Urinary bladder (tissue), 4 donors: ENCODE measurements around the gene WDR26. TPM values are rescaled to one million over a fixed set of nuclear protein-coding genes. Genes with fewer than 3 reads are reported as not detected.
"Not testable (repeated sequence)": the region's sequence is repeated elsewhere in the genome, so short reads cannot be mapped to it uniquely, and the experiment has no call there.

Experiments
- DNase-seq: peaks from one replicate; pipeline ENCODE4 v3.0.0-alpha.2; 2015; ENCODE audit errors: extremely low spot score
- H3K27ac ChIP-seq: one replicate; pipeline ENCODE4 v1.5.1; 2013; ENCODE audit warnings: low read depth, mild to moderate bottlenecking, moderate library complexity
- H3K36me3 ChIP-seq: one replicate; pipeline ENCODE4 v1.6.1; 2013; ENCODE audit warnings: mild to moderate bottlenecking, moderate library complexity; ENCODE audit not compliant: insufficient read depth
- H3K4me1 ChIP-seq: one replicate; pipeline ENCODE4 v1.6.1; 2013; ENCODE audit warnings: mild to moderate bottlenecking, moderate library complexity; ENCODE audit not compliant: insufficient read depth
- H3K4me3 ChIP-seq: one replicate; pipeline ENCODE4 v1.5.1; 2013; ENCODE audit warnings: low read depth, low read length
- WGBS: extraction: QIAGEN DNeasy Blood & Tissue Kit; methylation state at CpG from one replicate; pipeline ENCODE4 v1.1.7; 2013; 5-methylcytosine and 5-hydroxymethylcytosine counted together
- polyA plus RNA-seq: library from polyadenylated mRNA; stranded (reverse); fragments of 200-250 nt; gene quantifications from one replicate; pipeline ENCODE4 v1.2.3, GENCODE V29; 2013
- total RNA-seq: library from RNA; depleted of rRNA; stranded (reverse); fragments of >200 nt; gene quantifications from one replicate; pipeline ENCODE4 v1.2.3, GENCODE V29; 2014
- donor health status: healthy with polysubstance abuse.
- donor health status: healthy.

WDR26 gene
- total and polyA plus RNA-seq, 2 donors = 35.5 to 121 TPM

GRCh38 chr1:224430511-224431113 is 4.0 kb downstream of the WDR26 start:
- no peak overlapping the region for H3K4me3 ChIP-seq
- peak overlapping the region; percentile 6 for H3K27ac ChIP-seq
- DNase-seq = no peak
- no peaks in the 10 kb centered on the region for H3K4me1 ChIP-seq
- H3K36me3 ChIP-seq = peaks cover 2% of the 10 kb centered on the region
- 24% methylated on average over 2 of the region's 2 CpGs for WGBS

DNA sequence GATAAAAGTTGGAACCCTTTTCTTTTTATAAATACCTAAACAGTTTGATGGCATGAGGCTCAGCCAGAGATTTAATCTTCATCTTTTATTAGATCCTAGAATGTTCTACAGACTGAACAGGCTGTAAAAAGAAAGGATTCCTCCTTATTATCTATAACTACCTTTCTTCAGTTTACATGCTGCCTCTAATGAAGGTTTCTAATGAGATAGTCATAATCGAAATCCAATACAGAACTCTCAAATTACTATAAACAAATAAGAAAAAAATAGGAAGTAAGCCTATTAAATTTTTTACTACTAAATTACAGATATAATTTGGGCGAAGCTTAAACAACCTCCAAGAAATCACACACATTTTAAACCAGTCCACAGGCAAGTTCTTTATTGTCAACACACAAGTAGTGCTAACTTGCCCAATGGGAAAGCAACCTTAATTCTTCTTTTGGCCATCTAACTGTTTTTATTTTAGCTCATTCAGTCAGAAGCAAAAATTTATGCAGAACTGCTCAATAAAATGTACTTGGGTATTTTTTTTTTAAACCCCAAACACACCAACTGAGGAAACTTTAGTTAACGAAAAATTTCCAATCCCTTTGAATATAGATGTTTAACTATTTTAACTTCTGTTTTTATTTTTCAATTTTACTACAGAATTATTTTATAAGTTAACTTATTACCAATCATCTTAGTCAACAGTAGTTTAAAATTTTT is 4.8 kb downstream of the WDR26 start:
- WGBS = 67% methylated on average over 3 of the region's 3 CpGs
- no peaks in the 10 kb centered on the region for H3K4me1 ChIP-seq
- peaks cover 2% of the 10 kb centered on the region for H3K36me3 ChIP-seq
- H3K4me3 ChIP-seq = no peak overlapping the region
- DNase-seq = no peak
- no peak overlapping the region for H3K27ac ChIP-seq

- H3K4me1 ChIP-seq, H3K36me3 ChIP-seq, H3K27ac ChIP-seq, DNase-seq, H3K4me3 ChIP-seq: not testable (repeated sequence)
- WGBS = 97% methylated on average over 7 of the region's 7 CpGs
Observed at GRCh38 chr1:224428713-224429112, 5.9 kb downstream of the WDR26 start.

GRCh38 chr1:224427346-224427745 is 7.3 kb downstream of the WDR26 start:
- no peak overlapping the region for H3K4me3 ChIP-seq
- no peaks in the 10 kb centered on the region for H3K4me1 ChIP-seq
- H3K27ac ChIP-seq = no peak overlapping the region
- WGBS = 62% methylated on average over 1 of the region's 1 CpG
- H3K36me3 ChIP-seq = peaks cover 2% of the 10 kb centered on the region
- DNase-seq = no peak

DNA sequence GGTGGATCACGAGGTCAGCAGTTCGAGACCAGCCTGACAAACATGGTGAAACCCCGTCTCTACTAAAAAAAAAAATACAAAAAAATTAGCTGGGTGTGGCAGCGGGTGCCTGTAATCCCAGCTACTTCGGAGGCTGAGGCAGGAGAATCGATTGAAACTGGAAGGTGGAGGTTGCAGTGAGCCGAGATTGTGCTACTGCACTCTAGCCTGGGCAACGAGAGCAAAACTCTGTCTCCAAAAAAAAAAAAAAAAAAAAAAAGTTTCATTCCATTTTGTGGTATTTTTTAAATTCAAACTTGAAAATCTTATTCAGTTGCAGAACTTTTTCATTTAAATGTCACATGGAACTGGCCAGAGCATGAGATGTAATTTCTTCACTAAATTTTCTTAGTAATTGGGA is 7.7 kb downstream of the WDR26 start:
- not testable (repeated sequence) for H3K36me3 ChIP-seq, H3K4me3 ChIP-seq, H3K4me1 ChIP-seq, H3K27ac ChIP-seq, DNase-seq
- WGBS = 88% methylated on average over 8 of the region's 8 CpGs

DNA sequence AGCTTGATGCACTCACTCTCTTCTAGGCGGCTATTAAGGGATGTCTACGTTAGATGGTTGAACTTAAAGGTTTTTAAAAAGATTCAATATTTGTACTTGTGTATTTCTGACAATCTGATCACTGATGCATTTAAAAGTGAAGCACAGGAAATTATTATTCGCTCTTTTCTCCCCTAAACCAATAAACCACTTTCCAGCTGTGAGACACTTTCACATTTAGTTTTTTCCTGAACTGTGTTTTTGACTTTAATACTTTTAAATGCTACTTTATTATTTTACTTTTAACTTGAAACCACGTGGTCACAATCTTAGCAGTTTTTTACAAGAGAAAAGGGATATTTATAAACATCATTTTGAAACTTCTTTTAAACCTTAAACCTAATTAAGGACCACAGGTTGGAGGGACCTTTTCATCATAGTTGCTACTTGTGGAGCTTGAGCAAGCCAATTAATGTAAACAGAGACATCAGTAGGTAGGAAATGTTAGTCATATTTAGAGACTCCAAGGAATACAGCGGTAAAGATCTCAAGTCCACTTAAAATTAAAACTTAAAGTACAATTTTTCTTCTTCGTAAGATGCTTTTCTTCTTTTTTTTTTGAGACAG is 9.2 kb downstream of the WDR26 start:
- no peak overlapping the region for H3K27ac ChIP-seq
- peaks cover 4% of the 10 kb centered on the region for H3K36me3 ChIP-seq
- H3K4me3 ChIP-seq = no peak overlapping the region
- WGBS = 88% methylated on average over 6 of the region's 6 CpGs
- no peak for DNase-seq
- no peaks in the 10 kb centered on the region for H3K4me1 ChIP-seq

- no peak for DNase-seq
- Histone ChIP-seq H3K4me1 (no peaks in the 10 kb centered on the region), H3K36me3 (peaks cover 4% of the 10 kb centered on the region), H3K27ac (no peak overlapping the region), H3K4me3 (no peak overlapping the region)
Observed at GRCh38 chr1:224420106-224420505, 14.5 kb downstream of the WDR26 start.

DNA sequence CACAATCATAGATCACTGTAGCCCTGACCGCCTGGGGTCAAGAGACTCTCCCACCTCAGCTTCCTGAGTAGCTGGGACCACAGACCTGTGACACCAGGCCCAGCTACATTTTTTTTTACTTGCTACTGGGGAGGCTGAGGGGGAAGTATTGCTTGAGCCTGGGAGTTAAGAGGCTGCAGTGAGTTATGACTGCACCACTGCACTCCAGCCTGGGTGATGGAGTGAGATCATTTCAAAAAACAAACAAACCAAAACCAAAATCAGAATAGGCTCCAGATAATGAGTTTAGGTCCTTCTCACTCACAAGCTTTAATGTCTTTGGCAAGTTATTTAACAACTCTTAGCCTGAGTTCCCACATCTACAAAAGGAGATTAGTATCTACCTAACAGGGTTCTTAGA is 22.8 kb downstream of the WDR26 start:
- peaks cover 4% of the 10 kb centered on the region for H3K36me3 ChIP-seq
- no peaks in the 10 kb centered on the region for H3K4me1 ChIP-seq
- WGBS = 87% methylated on average over 1 of the region's 1 CpG
- H3K4me3 ChIP-seq = no peak overlapping the region
- no peak for DNase-seq
- H3K27ac ChIP-seq = no peak overlapping the region

DNA sequence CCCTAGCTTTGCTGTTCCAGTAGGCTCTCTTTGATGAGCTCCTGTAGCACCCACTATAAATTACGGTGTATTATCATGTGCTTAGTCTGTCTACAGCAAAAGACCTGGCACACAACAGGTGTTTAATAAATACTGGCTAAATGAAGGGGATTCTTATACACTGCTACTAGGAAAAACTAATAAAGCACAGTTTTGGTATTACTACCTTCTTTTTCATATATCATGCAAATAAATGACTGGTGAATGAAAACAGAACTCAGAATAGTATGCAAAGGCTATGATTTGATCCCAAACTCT is 26.4 kb downstream of the WDR26 start:
- DNase-seq = no peak
- no peak overlapping the region for H3K27ac ChIP-seq
- H3K4me1 ChIP-seq = no peaks in the 10 kb centered on the region
- peaks cover 6% of the 10 kb centered on the region for H3K36me3 ChIP-seq
- no peak overlapping the region for H3K4me3 ChIP-seq
- 96% methylated on average over 1 of the region's 1 CpG for WGBS

- Histone ChIP-seq H3K36me3 (peaks cover 6% of the 10 kb centered on the region), H3K27ac (no peak overlapping the region)
Observed at GRCh38 chr1:224407571-224408293, 26.9 kb downstream of the WDR26 start.

DNA sequence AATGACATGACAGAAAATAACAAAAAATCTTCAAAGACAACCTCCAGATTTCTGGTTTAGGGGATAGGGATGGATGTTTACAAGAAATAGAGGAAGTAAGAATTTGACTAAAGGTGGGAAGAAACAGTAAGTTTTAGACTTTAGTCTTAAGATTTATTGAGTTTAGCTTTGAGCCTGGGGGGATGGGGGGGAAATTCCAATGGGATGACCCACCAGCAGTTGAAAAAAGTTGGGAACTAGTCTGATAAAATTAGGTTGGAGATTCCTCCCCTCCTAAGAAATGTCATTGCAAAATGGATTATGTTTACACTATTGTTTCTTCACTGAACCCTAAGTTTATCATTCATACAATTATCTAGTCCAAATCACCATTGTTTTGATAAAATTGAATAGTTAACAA is 28.4 kb downstream of the WDR26 start:
- no peak for DNase-seq
- H3K27ac ChIP-seq = no peak overlapping the region
- no peak overlapping the region for H3K4me3 ChIP-seq
- H3K4me1 ChIP-seq = no peaks in the 10 kb centered on the region
- H3K36me3 ChIP-seq = peaks cover 2% of the 10 kb centered on the region

More at GRCh38 chr1:224407571-224408293, 26.9 kb downstream of the WDR26 start:
- H3K4me3 ChIP-seq = no peak overlapping the region
- no peak for DNase-seq
- H3K4me1 ChIP-seq = no peaks in the 10 kb centered on the region
- 90% methylated on average over 7 of the region's 7 CpGs for WGBS

- Histone ChIP-seq H3K36me3 (peaks cover 2% of the 10 kb centered on the region), H3K27ac (no peak overlapping the region), H3K4me1 (no peaks in the 10 kb centered on the region), H3K4me3 (no peak overlapping the region)
- DNase-seq = no peak
- WGBS = 86% methylated on average over 2 of the region's 2 CpGs
Observed at GRCh38 chr1:224405604-224405970, 29.0 kb downstream of the WDR26 start.

GRCh38 chr1:224404916-224405603 is 29.5 kb downstream of the WDR26 start:
- Histone ChIP-seq H3K36me3 (peaks cover 2% of the 10 kb centered on the region), H3K27ac (no peak overlapping the region), H3K4me1 (no peaks in the 10 kb centered on the region), H3K4me3 (no peak overlapping the region)
- WGBS = 69% methylated on average over 3 of the region's 3 CpGs
- DNase-seq = no peak
